HPDE6-E6E7 (cell line): Measurements from ENCODE around the gene SLC38A1.
"Not testable (repeated sequence)": the region's sequence is repeated elsewhere in the genome, so short reads cannot be mapped to it uniquely, and the experiment has no call there.

ENCODE experiments used
- DNase-seq: peaks from one replicate; pipeline ENCODE4 v3.0.0; 2011; ENCODE audit warnings: missing footprints; ENCODE audit errors: extremely low spot score

Gene SLC38A1

DNA sequence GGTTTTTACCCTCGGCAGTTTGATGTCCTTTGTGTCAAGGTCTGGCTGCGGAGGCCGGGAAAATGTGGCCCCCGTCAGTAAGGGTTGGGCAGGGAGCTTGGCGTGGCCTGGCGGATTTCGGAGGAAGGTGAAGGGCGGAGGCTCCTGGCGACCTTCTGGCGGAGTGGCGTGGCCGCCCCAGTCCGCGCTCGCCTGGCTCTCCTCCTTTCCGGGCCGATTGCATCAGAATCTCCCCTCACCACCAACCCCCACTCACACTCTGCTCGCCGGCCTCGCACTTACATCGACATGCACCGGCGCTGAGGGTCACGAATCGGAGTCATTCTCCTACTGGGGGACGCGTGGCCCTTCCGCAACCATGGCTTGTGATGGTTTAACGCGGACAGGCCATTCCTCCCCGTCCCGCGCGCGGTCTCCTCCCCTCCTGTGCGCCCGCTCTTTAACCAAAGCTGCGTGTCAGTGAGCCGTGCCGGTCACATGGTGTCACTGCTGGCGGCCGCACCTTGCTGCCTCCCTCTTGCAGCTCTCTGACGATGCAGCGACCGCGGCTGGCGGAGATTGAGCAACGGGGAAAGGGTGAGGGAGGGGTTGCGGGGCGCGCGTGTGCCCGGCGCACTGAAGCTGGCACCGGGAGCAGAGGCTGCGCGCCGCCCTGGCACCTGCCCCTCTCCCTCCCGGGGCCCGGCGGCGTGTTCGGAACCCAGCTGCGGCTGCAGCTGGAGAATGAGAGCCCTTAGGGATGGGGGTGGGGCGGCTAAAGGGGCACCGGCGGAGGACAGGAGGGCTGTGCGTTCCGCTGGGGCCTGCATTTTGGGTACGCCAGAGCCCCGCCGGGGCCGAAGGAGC, at the start of gene SLC38A1:
Gene SLC38A1 (minus strand): TSS at position 461 of the 846 bp plus-strand sequence. CDS start 29,243 bp downstream, outside the sequence.
- DNase-seq: no peak

DNA sequence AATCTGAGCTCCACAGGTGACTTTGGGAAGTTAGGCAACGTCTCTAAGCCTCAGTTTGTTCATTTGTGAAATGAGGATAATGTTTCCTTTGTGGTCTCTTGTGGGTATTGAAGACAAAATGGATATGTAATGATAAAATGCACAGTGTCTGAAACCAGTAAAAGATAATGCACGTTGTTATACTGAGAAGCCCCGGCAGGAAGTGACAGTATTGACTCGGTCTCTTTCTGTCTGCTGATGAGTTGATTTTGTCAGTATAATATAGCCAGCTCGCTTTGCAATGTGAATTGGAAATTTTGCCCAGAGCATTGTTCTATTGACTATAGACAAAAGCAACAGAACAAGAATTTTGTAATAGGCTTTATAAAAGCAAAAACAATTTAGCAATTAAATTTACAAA, 49.2 kb upstream of the SLC38A1 start:
- no peak for DNase-seq

DNA sequence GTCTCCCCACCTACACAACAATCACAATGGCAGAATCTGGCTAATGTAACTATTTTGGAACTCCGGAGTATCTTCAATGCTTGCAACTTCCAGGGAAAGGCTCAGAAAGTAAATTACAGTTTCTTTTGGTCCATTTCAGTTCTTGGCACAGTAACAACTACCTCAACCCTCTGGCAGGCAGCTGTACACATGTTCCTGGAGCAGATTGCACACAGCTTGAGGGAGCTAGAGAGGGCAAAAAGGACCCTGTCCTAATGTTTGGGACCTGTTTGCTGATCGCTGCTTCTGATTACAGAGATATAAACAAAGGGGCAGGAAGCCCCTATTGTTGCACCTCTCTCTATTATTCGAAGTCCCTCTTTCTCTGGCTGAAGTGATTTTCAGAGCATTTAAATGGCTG, 35.2 kb upstream of the SLC38A1 start:
- DNase-seq: no peak

DNA sequence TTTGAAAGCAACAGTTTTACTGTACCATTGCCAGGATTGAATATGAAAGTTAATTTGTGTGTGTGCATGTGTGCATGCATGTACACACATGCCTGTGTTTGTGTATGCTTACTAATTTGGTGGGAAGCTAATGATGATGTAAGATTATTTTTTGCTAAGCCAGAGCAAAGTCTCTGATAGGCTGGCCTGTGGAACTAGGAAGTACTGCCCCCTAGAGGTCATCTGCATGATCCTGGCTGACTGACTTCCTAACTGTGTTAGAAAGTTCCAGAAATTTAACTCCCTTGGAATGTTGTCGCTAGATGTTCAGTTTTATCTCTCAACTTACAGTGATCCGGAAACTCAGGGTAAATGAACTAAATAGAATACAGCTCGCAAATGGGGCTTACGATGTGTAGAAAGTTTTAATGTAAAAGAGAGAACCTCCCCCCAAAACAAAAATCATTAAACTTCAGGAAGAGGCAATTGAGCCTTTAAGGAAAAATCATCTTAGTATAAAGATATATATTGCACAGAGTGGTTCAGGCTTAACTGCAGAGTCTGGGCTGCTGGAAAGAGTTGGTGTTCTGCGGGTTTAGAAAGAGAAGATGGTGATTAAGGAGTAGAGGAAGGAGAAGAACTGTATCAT, 34.3 kb upstream of the SLC38A1 start:
- peak; percentile 32 for DNase-seq

DNA sequence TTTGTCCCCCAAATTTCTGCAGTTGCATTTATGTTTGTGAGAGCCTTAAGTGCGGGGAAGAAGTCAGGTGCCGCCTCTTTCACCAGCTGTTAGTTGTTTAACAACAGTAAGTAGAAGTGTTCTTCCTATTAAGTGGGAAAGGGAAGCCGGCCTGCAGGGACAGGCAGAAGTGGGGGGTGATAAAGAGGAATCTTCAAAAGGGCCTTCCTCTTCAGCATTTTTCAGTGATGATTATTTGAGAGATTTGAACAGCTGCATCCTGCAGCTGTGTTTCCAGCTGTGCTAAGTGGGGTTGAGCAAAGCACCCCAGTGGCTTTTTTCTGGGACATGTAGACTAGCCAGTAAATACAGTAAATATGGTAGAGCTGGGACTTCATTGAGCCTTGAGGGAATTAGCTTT, 32.1 kb upstream of the SLC38A1 start:
- DNase-seq: no peak

DNA sequence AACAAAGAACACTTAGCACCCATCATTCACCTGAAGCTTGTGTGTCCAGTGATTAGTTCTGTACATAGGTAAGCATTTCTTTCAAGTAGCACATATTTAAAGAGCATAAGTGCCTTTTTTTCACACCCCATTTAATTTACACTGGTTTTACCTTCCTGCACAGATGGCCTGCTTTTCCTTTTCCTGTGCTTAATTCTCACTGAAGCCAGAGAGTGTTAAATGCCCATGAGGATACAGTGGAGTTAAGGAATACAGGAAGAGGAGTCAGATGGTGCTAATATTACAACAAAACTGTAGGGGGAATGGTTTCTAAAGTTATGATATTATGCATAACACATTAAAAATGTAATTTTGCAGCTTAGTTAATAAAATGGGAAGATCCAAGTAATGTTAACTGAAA, 31.0 kb upstream of the SLC38A1 start:
- no peak for DNase-seq

DNA sequence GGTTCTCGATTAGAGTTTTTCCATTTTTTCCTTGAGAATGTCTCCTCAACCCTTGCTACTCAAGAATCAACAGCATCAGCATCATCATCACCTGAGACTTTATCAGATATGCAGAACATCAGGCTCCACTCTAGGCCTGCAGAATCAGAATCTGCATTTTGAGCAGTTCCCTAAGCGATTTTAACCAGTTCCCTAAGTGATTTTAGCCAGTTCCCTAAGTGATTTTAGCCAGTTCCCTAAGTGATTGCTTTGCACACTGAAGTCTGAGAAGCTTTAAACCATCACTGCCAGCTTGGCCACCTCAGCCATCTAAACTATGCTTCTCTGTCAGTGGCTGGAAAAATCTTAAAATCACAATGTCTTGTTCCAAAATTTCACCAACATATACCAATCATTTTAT, 29.4 kb upstream of the SLC38A1 start:
- DNase-seq: no peak

DNA sequence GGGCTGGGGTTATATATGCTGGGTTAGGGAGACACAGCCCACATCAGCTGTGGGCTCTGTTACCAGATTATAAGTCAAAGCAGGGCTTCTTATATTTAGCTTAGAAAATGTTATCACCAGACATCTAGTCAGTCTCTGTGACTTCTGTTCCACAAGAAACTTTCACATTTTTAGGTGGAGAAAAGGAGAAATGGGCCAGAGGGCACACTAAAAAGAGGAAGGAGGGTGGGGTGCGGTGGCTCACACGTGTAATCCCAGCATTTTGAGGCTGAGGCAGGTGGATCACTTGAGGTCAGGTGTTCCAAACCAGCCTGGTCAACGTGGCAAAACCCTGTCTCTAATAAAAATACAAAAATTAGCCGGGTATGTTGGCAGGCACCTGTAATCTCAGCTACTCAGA, 28.0 kb upstream of the SLC38A1 start:
- no peak for DNase-seq

DNA sequence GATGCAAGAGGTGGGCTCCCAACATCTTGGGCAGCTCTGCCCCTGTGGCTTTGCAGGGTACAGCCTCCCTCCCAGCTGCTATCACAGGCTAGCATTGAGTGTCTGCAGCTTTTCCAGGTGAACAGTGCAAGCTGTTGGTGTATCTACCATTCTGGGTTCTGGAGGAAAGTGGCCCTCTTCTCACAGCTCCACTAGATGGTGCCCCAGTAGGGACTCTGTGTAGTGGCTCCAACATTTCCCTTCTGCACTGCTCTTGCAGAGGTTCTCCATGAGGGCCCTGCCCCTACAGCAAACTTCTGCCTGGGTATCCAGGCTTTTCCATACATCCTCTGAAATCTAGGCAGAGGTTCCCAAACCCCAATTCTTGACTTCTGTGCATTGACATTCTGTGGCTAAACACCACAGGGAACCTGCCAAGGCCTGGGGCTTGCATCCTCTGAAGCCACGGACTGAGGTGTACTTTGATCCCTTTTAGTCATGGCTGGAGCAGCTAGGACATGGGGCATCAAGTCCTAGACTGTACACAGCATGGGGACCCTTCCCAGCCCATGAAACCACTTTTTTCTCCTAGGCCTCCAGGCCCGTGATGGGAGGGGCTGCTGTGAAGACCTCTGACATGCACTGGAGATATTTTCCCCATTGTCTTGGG, 24.0 kb upstream of the SLC38A1 start:
- no peak for DNase-seq

DNA sequence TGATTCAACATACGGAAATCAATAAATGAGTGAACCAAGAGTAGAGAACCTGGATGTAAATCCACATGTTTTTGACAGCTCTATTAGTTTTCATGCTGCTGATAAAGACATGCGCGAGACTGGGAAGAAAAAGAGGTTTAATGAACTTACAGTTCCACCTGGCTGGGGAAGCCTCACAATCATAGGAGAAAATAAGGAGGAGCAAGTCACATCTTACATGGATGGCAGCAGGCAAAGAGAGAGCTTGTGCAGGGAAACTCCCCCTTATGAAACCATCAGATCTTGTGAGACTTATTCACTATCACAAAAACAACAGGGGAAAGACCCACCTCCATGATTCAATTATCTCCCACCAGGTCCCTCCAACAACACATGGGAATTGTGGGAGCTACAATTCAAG, 23.1 kb upstream of the SLC38A1 start:
- DNase-seq: not testable (repeated sequence)

DNA sequence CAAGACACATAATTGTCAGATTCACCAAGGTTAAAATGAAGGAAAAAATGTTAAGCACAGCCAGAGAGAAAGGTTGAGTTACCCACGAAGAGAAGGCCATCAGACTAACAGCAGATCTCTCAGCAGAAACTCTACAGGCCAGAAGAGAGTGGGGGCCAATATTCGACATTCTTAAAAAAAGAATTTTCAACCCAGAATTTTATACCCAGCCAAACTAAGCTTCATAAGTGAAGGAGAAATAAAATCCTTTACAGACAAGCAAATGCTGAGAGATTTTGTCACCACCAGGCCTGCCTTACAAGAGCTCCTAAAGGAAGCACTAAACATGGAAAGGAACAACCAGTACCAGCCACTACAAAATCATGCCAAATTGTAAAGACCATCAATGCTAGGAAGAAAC, 16.3 kb upstream of the SLC38A1 start:
- DNase-seq: not testable (repeated sequence)

DNA sequence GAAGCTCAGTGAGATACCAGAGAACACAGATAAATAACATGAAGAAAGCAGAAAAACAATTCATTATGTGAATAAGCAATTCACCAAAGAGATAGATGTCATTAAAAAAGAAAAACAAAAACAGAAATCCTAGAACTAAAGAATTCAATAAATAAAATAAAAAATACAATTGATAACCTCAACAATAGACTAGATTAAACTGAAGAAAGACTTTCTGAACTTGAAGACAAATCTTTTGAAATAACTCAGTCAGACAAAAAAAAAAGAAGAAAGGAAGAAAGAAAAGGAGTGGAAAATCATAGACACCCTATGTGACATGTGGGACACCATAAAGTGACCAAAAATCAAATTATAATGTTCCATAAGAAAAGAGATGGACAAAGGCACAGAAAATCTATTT, 14.0 kb upstream of the SLC38A1 start:
- no peak for DNase-seq

DNA sequence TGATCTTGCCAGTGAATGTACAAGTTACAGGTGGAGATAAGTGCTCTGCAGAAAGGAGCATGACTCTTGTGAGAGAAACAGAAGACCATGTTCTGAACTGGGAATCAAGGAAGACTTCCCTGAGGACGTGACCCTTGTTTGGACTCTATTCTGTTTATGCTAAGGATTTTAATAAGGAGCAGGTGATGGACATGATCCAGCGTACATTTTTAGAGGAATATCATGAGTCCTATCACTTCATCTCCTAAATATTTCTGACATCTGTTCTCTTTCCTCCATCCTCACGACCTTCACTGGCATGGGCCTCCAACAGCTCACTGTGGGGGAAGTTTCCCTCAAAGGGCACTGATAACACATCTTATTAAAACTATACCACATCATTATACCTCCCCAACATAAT, 7.9 kb upstream of the SLC38A1 start:
- DNase-seq: no peak

DNA sequence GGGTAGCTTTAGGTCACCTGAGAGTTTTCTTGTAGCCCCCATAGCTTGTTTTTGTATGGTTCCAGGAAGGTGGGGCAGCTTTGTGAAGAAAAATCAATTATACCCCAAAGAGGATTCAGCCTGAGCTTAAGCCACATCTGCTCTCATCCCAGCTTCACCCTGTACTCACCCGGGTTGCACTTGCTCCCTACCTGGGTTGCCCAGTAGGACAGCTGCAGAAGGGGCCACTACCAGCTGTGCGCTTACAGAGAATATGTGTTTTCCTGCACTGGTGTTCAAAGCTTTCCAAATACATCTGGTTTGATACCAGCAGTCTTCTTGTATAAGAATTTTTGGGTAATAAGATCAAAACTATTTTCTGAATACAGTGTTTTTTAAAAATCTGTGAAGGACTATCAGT, 3.0 kb upstream of the SLC38A1 start:
- DNase-seq: no peak

DNA sequence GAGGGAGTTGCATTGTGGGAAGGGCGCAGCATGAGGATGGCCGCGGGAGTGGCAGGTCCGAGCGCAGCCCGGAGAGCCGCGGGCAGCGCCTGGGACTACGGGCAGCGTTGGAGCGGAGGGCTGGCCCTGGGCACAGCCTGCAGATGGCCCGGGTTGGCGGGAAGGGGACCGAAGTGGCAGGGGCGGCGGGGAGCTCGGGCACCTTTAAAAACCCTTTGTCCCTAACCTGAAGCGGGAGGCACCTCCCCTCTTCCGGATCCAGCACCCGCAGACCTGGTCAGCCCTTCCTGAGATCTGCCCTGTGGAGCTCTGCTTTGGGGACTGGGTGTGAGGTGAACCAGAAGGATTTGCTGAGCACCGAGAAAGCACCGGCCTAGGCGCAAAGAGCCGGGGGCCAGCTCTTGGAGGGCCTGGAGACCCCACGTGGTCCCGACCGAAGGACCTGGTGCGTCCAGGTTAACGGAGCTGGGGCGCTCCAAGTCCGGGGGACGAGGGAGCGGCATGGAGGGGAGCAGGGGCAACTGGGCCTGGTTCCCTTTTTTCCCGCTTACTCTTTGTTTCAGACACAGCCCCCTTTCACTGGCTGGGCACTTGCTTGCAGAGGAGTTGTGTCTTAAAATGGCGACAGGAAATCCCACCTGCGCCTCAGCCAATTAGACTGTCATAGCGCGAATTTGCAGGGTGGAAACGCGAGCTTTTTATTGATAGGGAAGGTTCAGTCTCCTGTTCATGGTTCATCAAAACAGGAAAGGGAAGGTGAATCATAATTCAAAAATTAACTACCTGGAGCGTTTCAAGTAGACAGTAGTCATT, 792 bp upstream of the SLC38A1 start:
- DNase-seq: no peak

DNA sequence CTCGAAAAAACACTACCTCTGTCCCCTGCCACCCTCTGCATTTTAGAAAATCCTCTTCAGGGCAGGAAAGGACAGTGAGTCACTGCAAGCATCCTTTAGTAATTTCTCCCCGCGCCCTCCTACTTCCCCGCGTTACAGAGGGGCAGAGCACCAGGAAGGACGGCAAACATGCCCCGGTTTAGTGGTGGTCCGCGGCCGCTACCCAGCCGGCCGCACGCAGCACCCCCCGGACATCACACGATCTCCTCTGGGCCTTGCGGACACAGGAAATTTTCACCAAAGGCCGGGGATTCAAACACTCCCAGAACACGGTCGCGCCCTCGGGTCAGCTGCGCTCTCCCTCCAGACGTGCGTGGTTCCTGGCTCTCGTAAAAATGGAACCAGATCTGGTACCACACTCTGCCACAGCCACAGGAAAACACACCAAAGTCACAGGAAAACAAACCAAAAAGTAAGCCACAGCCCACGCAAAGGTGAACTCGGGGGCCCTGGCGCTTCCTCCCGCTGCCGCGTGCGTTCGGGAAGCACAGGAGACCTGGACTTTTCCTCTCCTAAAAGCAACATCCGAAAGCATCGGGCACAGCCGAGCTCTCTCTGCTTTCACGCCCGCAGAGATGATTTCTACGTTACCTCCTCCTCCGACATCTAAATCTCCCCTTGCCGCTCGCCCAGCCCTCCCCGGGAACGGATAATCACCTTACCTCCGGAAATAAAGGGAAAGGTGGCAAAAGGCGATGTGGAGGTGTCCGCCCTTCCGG, 839 bp downstream of the SLC38A1 start:
- DNase-seq: no peak

DNA sequence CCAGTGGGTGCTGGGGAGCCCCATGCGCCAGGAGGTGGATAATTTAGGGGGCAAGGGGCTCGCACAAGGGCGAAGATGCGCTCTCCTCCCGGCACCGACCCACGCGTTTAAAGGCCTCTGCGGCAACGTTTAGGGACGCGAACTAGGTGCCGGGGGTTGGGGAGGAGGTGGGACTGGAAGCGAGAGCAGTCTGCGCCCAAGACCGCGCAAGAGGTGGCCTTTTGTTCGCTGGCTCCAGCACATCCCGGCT, 1.3 kb downstream of the SLC38A1 start:
- no peak for DNase-seq

DNA sequence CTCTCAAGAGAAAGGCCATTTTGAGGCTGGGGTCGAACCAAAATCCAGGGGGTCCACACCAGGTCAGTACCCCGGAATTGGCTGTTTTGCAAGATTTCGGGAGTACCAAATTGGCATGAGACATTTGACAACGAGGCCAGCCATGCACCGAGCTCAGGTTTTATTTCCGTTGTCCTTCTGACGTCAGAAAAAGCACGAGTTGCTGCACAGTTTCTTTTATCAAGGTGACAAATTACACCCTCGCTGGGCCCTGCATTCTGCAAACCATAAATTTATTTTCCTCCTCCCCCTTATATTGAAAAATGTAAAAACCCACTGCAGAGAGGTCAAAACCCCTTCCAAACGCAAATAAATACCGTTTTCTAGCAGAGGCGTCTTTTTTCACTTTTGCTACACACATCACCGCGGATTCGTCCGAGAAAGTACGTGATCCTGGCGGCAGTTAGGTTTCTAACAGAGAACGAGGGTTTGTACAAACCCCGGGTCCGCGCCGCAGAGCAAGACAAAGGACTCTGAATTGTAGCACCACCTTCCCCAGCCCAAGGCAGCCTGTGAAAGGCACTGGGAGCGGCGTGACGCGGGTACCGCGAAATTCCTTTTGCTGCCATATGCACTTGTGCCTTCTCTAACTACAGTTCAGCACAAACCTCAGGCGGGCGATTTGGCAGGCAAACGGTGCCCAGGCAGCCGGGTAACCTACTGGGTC, 1.8 kb downstream of the SLC38A1 start:
- DNase-seq: no peak

DNA sequence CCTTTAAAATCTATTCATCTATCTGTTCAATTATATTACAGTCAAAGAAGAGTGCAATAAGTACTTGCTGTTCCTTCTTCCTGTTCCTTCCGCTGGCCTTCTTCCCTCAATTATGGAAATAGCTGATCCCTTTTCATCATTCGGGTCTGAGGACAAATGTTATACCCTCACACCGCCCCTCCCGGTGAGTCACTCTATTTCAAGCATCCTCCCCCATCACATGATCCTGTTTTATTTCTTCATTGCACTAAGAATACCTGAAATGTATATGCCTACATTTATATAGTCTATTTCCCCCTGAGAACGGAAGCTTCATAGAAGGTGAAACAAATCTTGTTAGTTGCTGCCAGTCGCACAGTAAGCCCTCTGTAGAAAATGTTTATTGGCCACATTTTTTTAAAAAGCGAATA, 2.5 kb downstream of the SLC38A1 start:
- DNase-seq: no peak

DNA sequence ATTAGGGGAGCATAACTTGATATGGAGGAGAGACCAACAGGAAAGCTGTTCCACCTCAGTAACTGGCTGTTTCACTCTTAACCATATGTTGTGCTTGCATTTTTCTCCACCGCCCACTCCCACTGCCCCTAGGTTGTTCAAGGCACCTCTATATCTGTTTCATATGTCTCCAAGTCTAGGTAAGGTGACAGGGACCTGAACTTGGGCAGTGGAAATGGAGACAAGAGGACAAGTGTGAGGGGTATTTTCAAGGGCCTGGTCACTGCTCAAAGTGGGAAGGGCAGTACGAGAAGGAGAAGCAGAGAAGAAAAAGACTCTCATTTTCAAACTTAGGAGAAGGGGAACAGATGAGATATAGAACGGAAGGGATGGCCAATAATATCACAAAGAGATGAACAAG, 3.1 kb downstream of the SLC38A1 start:
- no peak for DNase-seq

DNA sequence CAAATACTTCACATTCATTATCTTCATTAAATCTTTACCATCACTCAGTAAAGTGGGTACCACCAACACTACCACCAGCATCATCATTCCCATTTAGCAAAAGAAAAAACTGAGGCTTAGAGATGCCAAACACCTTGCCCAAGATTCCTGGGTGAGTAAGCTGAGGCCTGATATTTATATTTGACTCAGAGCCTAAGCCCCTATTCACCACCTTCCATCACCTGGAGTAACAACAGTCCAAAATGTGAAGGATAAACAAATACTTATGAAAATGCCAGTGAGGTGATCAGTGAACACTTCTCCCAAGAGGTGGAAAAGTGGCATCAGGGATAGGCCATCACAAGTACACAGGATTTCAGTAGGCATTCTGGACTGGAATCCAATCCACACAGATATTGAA, 3.7 kb downstream of the SLC38A1 start:
- no peak for DNase-seq
